Measurements from ENCODE around the gene OBSCN. TPM values are rescaled to one million over a fixed set of nuclear protein-coding genes. Genes with fewer than 3 reads are reported as not detected.

OBSCN gene
- total RNA-seq, 6 experiments from 2014 or later: 0.27 to 1.8 (median 0.53) TPM

GRCh38 chr1:228273720-228274451 is 66.0 kb downstream of the OBSCN start:
- Mint-ChIP-seq H3K27ac (no peak overlapping the region), H3K4me3 (no peak overlapping the region), H3K27me3 (ENCODE audit: insufficient read depth) (no peaks in the 10 kb centered on the region), H3K36me3 (ENCODE audit: low read depth) (no peaks in the 10 kb centered on the region), H3K9me3 (peaks cover 16% of the 10 kb centered on the region), H3K4me1 (ENCODE audit: low read depth) (no peaks in the 10 kb centered on the region; the same call in 1 of the 2 replicates)
- TF ChIP-seq CTCF (IDR thresholded peaks at IDR 0.05): no peak
- DNase-seq: no peak

GRCh38 chr1:228274452-228275178 is 66.8 kb downstream of the OBSCN start:
- no peak for DNase-seq
- Mint-ChIP-seq H3K27me3 (ENCODE audit: insufficient read depth) (no peaks in the 10 kb centered on the region), H3K36me3 (ENCODE audit: low read depth) (no peaks in the 10 kb centered on the region), H3K4me3 (no peak overlapping the region; the same call in 1 of the 2 replicates), H3K27ac (no peak overlapping the region), H3K4me1 (ENCODE audit: low read depth) (no peaks in the 10 kb centered on the region; the same call in 1 of the 2 replicates), H3K9me3 (peaks cover 14% of the 10 kb centered on the region)
- TF ChIP-seq CTCF (IDR thresholded peaks at IDR 0.05): no peak

GRCh38 chr1:228275179-228275429 is 67.3 kb downstream of the OBSCN start:
- Mint-ChIP-seq H3K4me1 (ENCODE audit: low read depth) (no peaks in the 10 kb centered on the region; the same call in 1 of the 2 replicates), H3K27ac (no peak overlapping the region), H3K36me3 (ENCODE audit: low read depth) (no peaks in the 10 kb centered on the region), H3K4me3 (no peak overlapping the region), H3K27me3 (ENCODE audit: insufficient read depth) (no peaks in the 10 kb centered on the region), H3K9me3 (peaks cover 19% of the 10 kb centered on the region)
- DNase-seq: no peak
- TF ChIP-seq CTCF (IDR thresholded peaks at IDR 0.05): no peak

- no peaks in the 10 kb centered on the region for H3K27me3 Mint-ChIP-seq (ENCODE audit: insufficient read depth)
- no peaks in the 10 kb centered on the region for H3K4me1 Mint-ChIP-seq (ENCODE audit: low read depth)
- H3K27ac Mint-ChIP-seq: no peak overlapping the region
- DNase-seq: peak; percentile 50
- H3K4me3 Mint-ChIP-seq: peak overlapping the region; percentile 45; the same call in 1 of the 2 replicates
- no peaks in the 10 kb centered on the region for H3K36me3 Mint-ChIP-seq (ENCODE audit: low read depth)
- H3K9me3 Mint-ChIP-seq: peaks cover 21% of the 10 kb centered on the region
- TF ChIP-seq CTCF (IDR thresholded peaks at IDR 0.05): no peak
These were observed 67.8 kb downstream of the OBSCN start for GRCh38 chr1:228275430-228276173.

GRCh38 chr1:228276174-228276831 is 68.5 kb downstream of the OBSCN start:
- TF ChIP-seq CTCF (IDR thresholded peaks at IDR 0.05): no peak
- H3K27me3 Mint-ChIP-seq (ENCODE audit: insufficient read depth): no peaks in the 10 kb centered on the region
- H3K9me3 Mint-ChIP-seq: peaks cover 21% of the 10 kb centered on the region
- H3K27ac Mint-ChIP-seq: no peak overlapping the region
- no peaks in the 10 kb centered on the region for H3K4me1 Mint-ChIP-seq (ENCODE audit: low read depth)
- no peak overlapping the region for H3K4me3 Mint-ChIP-seq
- H3K36me3 Mint-ChIP-seq (ENCODE audit: low read depth): no peaks in the 10 kb centered on the region
- DNase-seq: no peak
